8988T (cell line): ENCODE results near the gene PBRM1.

ENCODE experiments used
- DNase-seq: peaks from one replicate; pipeline ENCODE4 v3.0.0; 2011

Gene PBRM1

GRCh38 chr3:52655895-52656294 lies 29.8 kb downstream of the PBRM1 start:
- DNase-seq: no peak

GRCh38 chr3:52651592-52651991 lies 34.1 kb downstream of the PBRM1 start:
- DNase-seq: no peak

GRCh38 chr3:52650439-52650838 lies 35.3 kb downstream of the PBRM1 start:
- DNase-seq: no peak

- DNase-seq: no peak
These were observed 36.1 kb downstream of the PBRM1 start for GRCh38 chr3:52649461-52650210.

GRCh38 chr3:52645549-52645948 lies 40.2 kb downstream of the PBRM1 start:
- no peak for DNase-seq

- no peak for DNase-seq
These were observed 49.0 kb downstream of the PBRM1 start for GRCh38 chr3:52636673-52637072.

GRCh38 chr3:52633786-52634185 lies 51.9 kb downstream of the PBRM1 start:
- DNase-seq: no peak

- no peak for DNase-seq
These were observed 60.7 kb downstream of the PBRM1 start for GRCh38 chr3:52625041-52625440.

- no peak for DNase-seq
These were observed 62.4 kb downstream of the PBRM1 start for GRCh38 chr3:52623234-52623792.

GRCh38 chr3:52620580-52620979 lies 65.1 kb downstream of the PBRM1 start:
- no peak for DNase-seq

- no peak for DNase-seq
These were observed 70.5 kb downstream of the PBRM1 start for GRCh38 chr3:52615166-52615565.

- DNase-seq: no peak
These were observed 71.0 kb downstream of the PBRM1 start for GRCh38 chr3:52614689-52615088.

GRCh38 chr3:52609316-52609815 lies 76.3 kb downstream of the PBRM1 start:
- no peak for DNase-seq

GRCh38 chr3:52608337-52608736 lies 77.4 kb downstream of the PBRM1 start:
- no peak for DNase-seq

GRCh38 chr3:52606373-52607085 lies 79.2 kb downstream of the PBRM1 start:
- DNase-seq: no peak

- DNase-seq: no peak
These were observed 85.5 kb downstream of the PBRM1 start for GRCh38 chr3:52600258-52600657.

GRCh38 chr3:52596658-52597265 lies 89.0 kb downstream of the PBRM1 start:
- DNase-seq: no peak

- no peak for DNase-seq
These were observed 92.6 kb downstream of the PBRM1 start for GRCh38 chr3:52593103-52593502.

- DNase-seq: no peak
These were observed 111.4 kb downstream of the PBRM1 start for GRCh38 chr3:52574056-52574965.

- DNase-seq: no peak
These were observed 113.5 kb downstream of the PBRM1 start for GRCh38 chr3:52572221-52572620.

GRCh38 chr3:52570076-52570475 lies 115.6 kb downstream of the PBRM1 start:
- no peak for DNase-seq

- DNase-seq: no peak
These were observed 117.6 kb downstream of the PBRM1 start for GRCh38 chr3:52568069-52568468.
